HFFc6 (cell line): ENCODE results near the gene SDCBP2. TPM values are rescaled to one million over a fixed set of nuclear protein-coding genes. Genes with fewer than 3 reads are reported as not detected.

Experiments
- DNase-seq: peaks from one replicate; pipeline ENCODE4 v3.0.0-alpha.2; 2018
- H3K27ac Mint-ChIP-seq: 2 replicates; pipeline ENCODE4 v1.8.0; 2020; ENCODE audit warnings: mild to moderate bottlenecking, mixed read lengths
- H3K27me3 Mint-ChIP-seq: 2 replicates; pipeline ENCODE4 v1.8.0; 2021; ENCODE audit warnings: mild to moderate bottlenecking, moderate library complexity, mixed read lengths; ENCODE audit not compliant: insufficient read depth
- H3K36me3 Mint-ChIP-seq: 2 replicates; pipeline ENCODE4 v1.8.0; 2021; ENCODE audit warnings: low read depth, mixed read lengths
- H3K4me1 Mint-ChIP-seq: 2 replicates; pipeline ENCODE4 v1.8.0; 2020; ENCODE audit warnings: low read depth, mixed read lengths
- H3K4me3 Mint-ChIP-seq: 2 replicates; pipeline ENCODE4 v1.8.0; 2020; ENCODE audit warnings: mild to moderate bottlenecking, moderate library complexity, mixed read lengths
- H3K9me3 Mint-ChIP-seq: 2 replicates; pipeline ENCODE4 v1.8.0; 2020; ENCODE audit warnings: mild to moderate bottlenecking, mixed read lengths
- total RNA-seq, 6 experiments: library from RNA; stranded (reverse); fragmentation: NEBNext Ultra II Directional; extraction: Animal tissue kit (Norgen Biotek cat#: 25700); gene quantifications; 2 replicates in 1 of 6; 3 replicates in 5 of 6; pipeline ENCODE4 v1.2.3, GENCODE V29; 2021
- TF ChIP-seq, protein P1 (sequence below): fragments of 200-600 bp; sonication (generic); IDR thresholded peaks from 2 replicates; pipeline ENCODE4 v1.5.0; 2021; ENCODE audit warnings: antibody characterized with exemption, mild to moderate bottlenecking

The SDCBP2 gene
- total RNA-seq, 6 experiments from 2014 or later: 0.51 to 1.5 (median 0.76) TPM

DNA sequence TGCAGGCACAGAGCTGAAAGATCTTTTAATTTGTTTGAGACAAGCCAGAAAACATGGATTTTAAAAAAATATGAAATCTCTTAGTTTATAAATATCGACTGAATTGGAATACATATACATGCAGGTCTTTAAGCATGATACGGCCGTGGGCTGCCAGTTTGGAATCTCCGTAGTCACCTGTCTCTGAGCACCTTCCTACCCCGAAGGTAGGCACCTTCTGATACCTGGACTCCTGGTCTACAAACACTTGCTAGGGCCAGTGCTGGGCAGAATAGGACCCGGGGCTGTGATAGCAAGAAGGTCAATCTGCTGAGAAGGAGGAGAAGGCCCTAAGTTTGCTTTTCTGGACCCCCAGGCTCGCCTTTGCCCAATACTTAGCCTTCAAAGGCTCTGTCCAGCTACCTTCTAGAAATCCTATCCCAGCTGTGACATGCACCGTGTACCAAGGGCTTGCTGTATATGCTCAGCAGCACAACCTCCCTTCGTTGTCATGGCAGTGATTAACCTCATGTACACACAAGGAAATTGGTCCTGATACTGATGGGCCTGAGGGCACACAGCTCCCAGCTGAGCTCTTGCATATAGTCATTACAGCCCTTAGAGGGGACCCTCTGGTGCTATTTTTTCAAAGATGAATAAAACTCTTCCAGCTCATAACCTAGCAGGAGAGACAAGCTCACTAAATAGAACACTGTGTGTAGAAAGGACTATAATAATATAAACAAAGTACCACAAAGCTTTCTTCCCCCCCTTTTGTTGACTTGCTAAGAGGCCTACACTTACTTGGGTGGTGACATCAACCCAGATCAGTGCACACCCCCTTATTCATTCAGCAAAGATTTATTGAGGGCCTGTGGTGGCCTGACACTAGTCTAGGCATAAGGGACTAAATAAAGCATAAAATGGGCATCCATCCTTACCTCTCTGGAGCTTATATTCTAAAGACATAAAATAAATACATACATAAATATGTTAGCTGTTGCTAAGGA, 45.1 kb downstream of the SDCBP2 start:
- Mint-ChIP-seq H3K36me3 (no peaks in the 10 kb centered on the region), H3K4me1 (peaks cover 10% of the 10 kb centered on the region), H3K27ac (no peak overlapping the region), H3K4me3 (no peak overlapping the region), H3K27me3 (no peaks in the 10 kb centered on the region; the same call in 1 of the 2 replicates), H3K9me3 (no peaks in the 10 kb centered on the region)
- no peak for DNase-seq
- TF ChIP-seq, protein P1, sequence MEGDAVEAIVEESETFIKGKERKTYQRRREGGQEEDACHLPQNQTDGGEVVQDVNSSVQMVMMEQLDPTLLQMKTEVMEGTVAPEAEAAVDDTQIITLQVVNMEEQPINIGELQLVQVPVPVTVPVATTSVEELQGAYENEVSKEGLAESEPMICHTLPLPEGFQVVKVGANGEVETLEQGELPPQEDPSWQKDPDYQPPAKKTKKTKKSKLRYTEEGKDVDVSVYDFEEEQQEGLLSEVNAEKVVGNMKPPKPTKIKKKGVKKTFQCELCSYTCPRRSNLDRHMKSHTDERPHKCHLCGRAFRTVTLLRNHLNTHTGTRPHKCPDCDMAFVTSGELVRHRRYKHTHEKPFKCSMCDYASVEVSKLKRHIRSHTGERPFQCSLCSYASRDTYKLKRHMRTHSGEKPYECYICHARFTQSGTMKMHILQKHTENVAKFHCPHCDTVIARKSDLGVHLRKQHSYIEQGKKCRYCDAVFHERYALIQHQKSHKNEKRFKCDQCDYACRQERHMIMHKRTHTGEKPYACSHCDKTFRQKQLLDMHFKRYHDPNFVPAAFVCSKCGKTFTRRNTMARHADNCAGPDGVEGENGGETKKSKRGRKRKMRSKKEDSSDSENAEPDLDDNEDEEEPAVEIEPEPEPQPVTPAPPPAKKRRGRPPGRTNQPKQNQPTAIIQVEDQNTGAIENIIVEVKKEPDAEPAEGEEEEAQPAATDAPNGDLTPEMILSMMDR: no peak

- Mint-ChIP-seq H3K4me1 (peaks cover 10% of the 10 kb centered on the region), H3K4me3 (no peak overlapping the region), H3K9me3 (no peaks in the 10 kb centered on the region), H3K36me3 (no peaks in the 10 kb centered on the region), H3K27me3 (no peaks in the 10 kb centered on the region; the same call in 1 of the 2 replicates), H3K27ac (no peak overlapping the region)
- DNase-seq: no peak
- TF ChIP-seq, protein P1: no peak
Observed at GRCh38 chr20:1282966-1283365, 46.0 kb downstream of the SDCBP2 start.

GRCh38 chr20:1281279-1282057, 47.5 kb downstream of the SDCBP2 start:
- H3K4me1 Mint-ChIP-seq: peaks cover 10% of the 10 kb centered on the region
- no peaks in the 10 kb centered on the region for H3K9me3 Mint-ChIP-seq
- no peaks in the 10 kb centered on the region; the same call in 1 of the 2 replicates for H3K27me3 Mint-ChIP-seq
- H3K4me3 Mint-ChIP-seq: no peak overlapping the region
- DNase-seq: no peak
- H3K36me3 Mint-ChIP-seq: no peaks in the 10 kb centered on the region
- TF ChIP-seq, protein P1: no peak
- H3K27ac Mint-ChIP-seq: no peak overlapping the region

DNA sequence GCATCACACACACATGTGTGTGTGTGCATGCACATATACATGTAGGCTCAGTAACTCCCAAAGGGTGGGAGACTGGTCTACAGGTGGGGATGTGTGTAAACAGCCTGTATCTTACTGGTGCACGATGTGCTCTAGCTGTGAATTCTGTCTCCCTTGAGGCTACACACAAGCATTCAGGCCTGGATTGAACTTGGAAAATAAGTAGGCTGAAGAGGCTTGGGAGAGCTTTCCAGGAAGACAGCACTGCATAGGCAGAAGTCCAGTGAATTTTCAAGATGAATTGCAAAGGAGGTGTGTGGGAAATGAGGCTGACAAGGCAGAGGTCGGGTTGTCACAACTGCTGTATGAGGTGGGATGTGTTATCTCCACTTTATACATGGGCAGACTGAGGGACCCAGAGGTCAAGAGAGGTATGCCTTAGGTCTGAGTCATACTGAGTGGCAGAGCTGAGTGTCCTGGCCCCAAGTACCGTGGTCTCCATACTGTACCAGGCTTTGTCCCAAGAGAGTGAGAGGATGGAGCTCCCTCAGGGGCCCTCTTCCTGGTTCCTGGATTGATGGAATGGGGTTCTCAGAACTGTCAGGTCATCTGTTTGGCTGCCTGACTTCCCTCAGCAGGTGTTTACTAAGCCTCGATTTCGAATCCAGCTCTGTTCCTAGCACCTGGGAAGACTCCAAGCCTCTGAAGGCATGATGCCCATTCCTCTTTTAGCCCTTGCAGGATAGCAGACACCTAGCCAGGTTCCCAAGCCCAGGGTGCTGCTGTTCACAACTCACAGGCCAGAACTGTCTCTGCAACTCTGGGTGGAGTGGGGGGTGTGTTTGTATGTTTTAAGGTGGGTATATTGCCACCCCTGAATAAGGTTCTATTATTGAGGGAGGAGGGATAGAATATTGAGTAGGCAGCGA, 48.5 kb downstream of the SDCBP2 start:
- Mint-ChIP-seq H3K27me3 (no peaks in the 10 kb centered on the region; the same call in 1 of the 2 replicates), H3K4me3 (no peak overlapping the region), H3K4me1 (peaks cover 10% of the 10 kb centered on the region), H3K9me3 (no peaks in the 10 kb centered on the region), H3K27ac (no peak overlapping the region), H3K36me3 (no peaks in the 10 kb centered on the region)
- TF ChIP-seq, protein P1: no peak
- no peak for DNase-seq

GRCh38 chr20:1278993-1279392, 49.9 kb downstream of the SDCBP2 start:
- H3K27ac Mint-ChIP-seq: no peak overlapping the region
- DNase-seq: no peak
- H3K27me3 Mint-ChIP-seq: no peaks in the 10 kb centered on the region; the same call in 1 of the 2 replicates
- no peaks in the 10 kb centered on the region for H3K9me3 Mint-ChIP-seq
- H3K36me3 Mint-ChIP-seq: no peaks in the 10 kb centered on the region
- TF ChIP-seq, protein P1: no peak
- no peak overlapping the region for H3K4me3 Mint-ChIP-seq
- peaks cover 10% of the 10 kb centered on the region for H3K4me1 Mint-ChIP-seq
